CD14-positive monocyte (primary cell): ENCODE results near the gene C16orf46. TPM values are rescaled to one million over a fixed set of nuclear protein-coding genes. Genes with fewer than 3 reads are reported as not detected.
A peak's percentile ranks its signal among the peaks of the same experiment; 100 is the strongest.

ENCODE experiments used
- DNase-seq, 3 donors: peaks; one replicate each; pipeline ENCODE4 v3.0.0-alpha.2; 2011 to 2022
- H2AFZ ChIP-seq: 2 replicates; pipeline ENCODE4 v1.6.0; 2012; ENCODE audit warnings: mild to moderate bottlenecking, low read depth, low read length, inconsistent platforms; ENCODE audit not compliant: insufficient read depth, poor library complexity, severe bottlenecking
- H3K27ac ChIP-seq, 2 donors: 1 replicate in 1 of 2; 2 replicates in 1 of 2; pipeline ENCODE4 v1.5.1; 2012 to 2013; ENCODE audit warnings: low read length in 2 of 2, control low read depth in 1 of 2, inconsistent platforms in 1 of 2, low read depth in 1 of 2, mild to moderate bottlenecking in 1 of 2
- H3K27me3 ChIP-seq, 2 donors: one replicate each; pipeline versions ENCODE4 v1.6.0 to v1.6.1; 2011 to 2013; ENCODE audit warnings: low read length in 2 of 2; ENCODE audit not compliant: control insufficient read depth in 2 of 2, insufficient read depth in 2 of 2
- H3K36me3 ChIP-seq, 2 donors: replicated peaks in 1 of 2; 1 replicate in 1 of 2; 2 replicates in 1 of 2; pipeline versions ENCODE4 v1.5.1 to v1.6.1; 2012 to 2013; ENCODE audit warnings: low read length in 2 of 2, control low read depth in 1 of 2, inconsistent platforms in 1 of 2, mild to moderate bottlenecking in 1 of 2; ENCODE audit not compliant: insufficient read depth in 2 of 2, control insufficient read depth in 1 of 2
- H3K4me1 ChIP-seq, 2 donors: 1 replicate in 1 of 2; 2 replicates in 1 of 2; pipeline versions ENCODE4 v1.5.1 to v1.6.1; 2012 to 2013; ENCODE audit warnings: low read length in 2 of 2, control low read depth in 1 of 2, inconsistent platforms in 1 of 2, mild to moderate bottlenecking in 1 of 2, moderate library complexity in 1 of 2; ENCODE audit not compliant: insufficient read depth in 2 of 2, control insufficient read depth in 1 of 2
- H3K4me2 ChIP-seq: replicated peaks from 2 replicates; pipeline ENCODE3; 2012; ENCODE audit warnings: low read length, moderate library complexity, mild to moderate bottlenecking; ENCODE audit not compliant: poor library complexity, severe bottlenecking; ENCODE audit errors: extremely low read depth
- H3K4me3 ChIP-seq, 3 experiments: fragments of 200-600 bp in 1 of 3; sonication (generic) in 1 of 3; replicated peaks in 1 of 3; 1 replicate in 2 of 3; 2 replicates in 1 of 3; pipeline ENCODE4 v1.5.1; 2011 to 2013; ENCODE audit warnings: low read length in 3 of 3, mild to moderate bottlenecking in 3 of 3, control low read depth in 2 of 3, low read depth in 2 of 3, inconsistent platforms in 1 of 3, moderate library complexity in 1 of 3
- H3K79me2 ChIP-seq: 2 replicates; pipeline ENCODE4 v1.6.0; 2012; ENCODE audit warnings: mild to moderate bottlenecking, control low read depth, inconsistent platforms, low read length, moderate library complexity; ENCODE audit not compliant: insufficient read depth
- H3K9ac ChIP-seq: 2 replicates; pipeline ENCODE4 v1.6.0; 2017; ENCODE audit warnings: low read length, mild to moderate bottlenecking; ENCODE audit not compliant: insufficient read depth, poor library complexity, severe bottlenecking
- H3K9me3 ChIP-seq, 2 donors: replicated peaks in 1 of 2; 1 replicate in 1 of 2; 2 replicates in 1 of 2; pipeline versions ENCODE4 v1.5.1 to v1.6.1; 2012 to 2013; ENCODE audit warnings: low read length in 2 of 2, control low read depth in 1 of 2; ENCODE audit not compliant: control insufficient read depth in 1 of 2, insufficient read depth in 1 of 2
- H4K20me1 ChIP-seq: 2 replicates; pipeline ENCODE4 v1.6.0; 2012; ENCODE audit warnings: mild to moderate bottlenecking, low read length, control low read depth, moderate library complexity; ENCODE audit not compliant: insufficient read depth
- H3K27ac Mint-ChIP-seq, 7 donors: one replicate each; pipeline ENCODE4 v1.8.0; 2020; ENCODE audit warnings: mild to moderate bottlenecking in 7 of 7, mixed read lengths in 7 of 7, moderate library complexity in 6 of 7, inconsistent platforms in 2 of 7
- H3K27me3 Mint-ChIP-seq, 3 donors: one replicate each; pipeline ENCODE4 v1.8.0; 2021 to 2022; ENCODE audit warnings: low read depth in 3 of 3, mild to moderate bottlenecking in 3 of 3, mixed read lengths in 3 of 3, moderate library complexity in 3 of 3, inconsistent platforms in 1 of 3
- H3K36me3 Mint-ChIP-seq, 2 donors: one replicate each; pipeline ENCODE4 v1.8.0; 2020; ENCODE audit warnings: mixed read lengths in 2 of 2, inconsistent platforms in 1 of 2, mild to moderate bottlenecking in 1 of 2
- H3K4me1 Mint-ChIP-seq: one replicate; pipeline ENCODE4 v1.8.0; 2020; ENCODE audit warnings: mild to moderate bottlenecking, mixed read lengths
- H3K4me3 Mint-ChIP-seq, 2 donors: one replicate each; pipeline ENCODE4 v1.8.0; 2020; ENCODE audit warnings: mild to moderate bottlenecking in 2 of 2, mixed read lengths in 2 of 2, moderate library complexity in 1 of 2
- H3K9me3 Mint-ChIP-seq, 7 donors: one replicate each; pipeline ENCODE4 v1.8.0; 2020 to 2022; ENCODE audit warnings: mixed read lengths in 7 of 7, mild to moderate bottlenecking in 6 of 7, moderate library complexity in 6 of 7, inconsistent platforms in 2 of 7
- CTCF ChIP-seq: fragments of 200-600 bp; IDR thresholded peaks from one replicate; pipeline ENCODE4 v1.8.0; 2022; ENCODE audit warnings: antibody characterized with exemption, mild to moderate bottlenecking
- WGBS: methylation state at CpG from one replicate; pipeline ENCODE4 v1.1.5; 2013; ENCODE audit warnings: missing lambda C conversion rate; ENCODE audit not compliant: insufficient coverage; 5-methylcytosine and 5-hydroxymethylcytosine counted together
- intact Hi-C, 2 donors: fragments of 100-400 bp; cut with micrococcal nuclease; formaldehyde crosslinking; loops; one replicate each; pipeline versions ENCODE4 v1.15.0 to v1.15.1; 2023
- polyA plus RNA-seq, 3 donors: library from polyadenylated mRNA; depleted of rRNA in 1 of 3; unstranded in 2 of 3; stranded (reverse) in 1 of 3; fragments of 300-500 nt in 2 of 3; fragments of >200 nt in 1 of 3; fragmentation: Illumina TruSeq in 2 of 3; gene quantifications; 1 replicate in 2 of 3; 2 replicates in 1 of 3; pipeline ENCODE4 v1.2.3, GENCODE V29; 2012 to 2021

The C16orf46 gene
- polyA plus RNA-seq, 3 donors, result 0.37 to 0.42 TPM; not detected in 1

- Histone ChIP-seq H3K27me3 (peaks cover 0 to 7% of the 10 kb centered on the region in 2 donors), H4K20me1 (no peaks in the 10 kb centered on the region), H3K36me3 (no peaks in the 10 kb centered on the region), H3K27ac (no peak overlapping the region), H3K79me2 (no peaks in the 10 kb centered on the region), H3K4me3 (peak overlapping the region; percentile 35 to 89 (median 44)), H2AFZ (peak overlapping the region; percentile 100), H3K4me2 (peak overlapping the region; percentile 94), H3K4me1 (peaks cover 9 to 16% of the 10 kb centered on the region in 2 donors), H3K9me3 (no peaks in the 10 kb centered on the region), H3K9ac (peak overlapping the region; percentile 64)
- no peak for TF ChIP-seq CTCF
- Mint-ChIP-seq H3K27me3 (peaks cover 15 to 16% (median 15%) of the 10 kb centered on the region in 3 donors), H3K4me1 (peaks cover 15% of the 10 kb centered on the region), H3K36me3 (no peaks in the 10 kb centered on the region), H3K27ac (peak overlapping the region in 1 of 7 donors; percentile 55), H3K9me3 (peaks cover 0 to 2% (median 0%) of the 10 kb centered on the region in 7 donors), H3K4me3 (peak overlapping the region; percentile 76 to 89)
- under 1% methylated on average over 22 of the region's 22 CpGs for WGBS
- no peak for DNase-seq
- intact Hi-C loops, result loop anchor here (5.0 to 10.0 kb wide), 5 partner anchors 58 to 639 kb away; partner anchors contain the start of genes ATMIN (in 1 of the 2), CENPN (in 1 of the 2), CMC2 (in 1 of the 2) and GAN (in 1 of the 2)
Measured at GRCh38 chr16:81095653-81095952, 18.6 kb upstream of the C16orf46 start.

DNA sequence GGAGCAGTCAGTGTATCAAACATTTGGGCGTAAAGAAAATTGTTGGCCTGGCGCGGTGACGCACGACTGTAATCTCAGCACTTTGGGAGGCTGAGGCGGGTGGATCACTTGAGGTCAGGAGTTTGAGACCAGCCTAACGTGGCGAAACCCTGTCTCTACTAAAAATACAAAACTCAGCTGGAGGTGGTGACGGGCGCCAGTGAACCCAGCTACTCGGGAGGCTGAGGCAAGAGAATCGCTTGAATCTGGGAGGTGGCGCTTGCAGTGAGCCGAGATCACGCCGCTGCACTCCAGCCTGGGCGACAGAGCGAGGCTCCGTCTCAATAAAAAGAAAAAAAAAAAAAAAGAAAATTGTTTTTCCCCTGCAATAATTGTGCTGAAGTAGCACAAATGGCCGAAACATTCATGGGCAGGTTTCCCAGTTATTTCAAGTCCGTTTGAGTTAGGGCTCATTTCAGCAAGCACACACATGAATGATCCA lies 17.8 kb upstream of the C16orf46 start:
- Histone ChIP-seq H3K9me3 (no peaks in the 10 kb centered on the region), H3K9ac (no peak overlapping the region), H3K4me1 (peaks cover 9 to 16% of the 10 kb centered on the region in 2 donors), H3K27ac (no peak overlapping the region), H3K79me2 (no peaks in the 10 kb centered on the region), H4K20me1 (no peaks in the 10 kb centered on the region), H3K27me3 (peaks cover 0 to 7% of the 10 kb centered on the region in 2 donors), H2AFZ (peak overlapping the region; percentile 100), H3K4me3 (no peak overlapping the region), H3K4me2 (peak overlapping the region; percentile 94), H3K36me3 (no peaks in the 10 kb centered on the region)
- intact Hi-C loops, result loop anchor here (5.0 to 10.0 kb wide), 5 partner anchors 58 to 640 kb away; partner anchors contain the start of genes ATMIN (in 1 of the 2), CENPN (in 1 of the 2), CMC2 (in 1 of the 2) and GAN (in 1 of the 2)
- H3K27ac Mint-ChIP-seq, result no peak overlapping the region
- H3K27me3 Mint-ChIP-seq, result peaks cover 14 to 16% (median 15%) of the 10 kb centered on the region in 3 donors
- DNase-seq, result no peak
- 91% methylated on average over 15 of the region's 21 CpGs for WGBS
- TF ChIP-seq CTCF, result no peak
- H3K9me3 Mint-ChIP-seq, result peaks cover 0 to 2% (median 0%) of the 10 kb centered on the region in 7 donors
- H3K36me3 Mint-ChIP-seq, result no peaks in the 10 kb centered on the region
- H3K4me3 Mint-ChIP-seq, result peak overlapping the region in 1 of 2 donors; percentile 89
- peaks cover 15% of the 10 kb centered on the region for H3K4me1 Mint-ChIP-seq
